ENCODE data around the gene LVRN. TPM values are rescaled to one million over a fixed set of nuclear protein-coding genes. Genes with fewer than 3 reads are reported as not detected.

The LVRN gene
- total and polyA plus RNA-seq, 2 of the 13 experiments (the other 11 are each of a cell fraction or from before 2014, with no cell fraction given) = 0.09 to 0.20 TPM

GRCh38 chr5:116042375-116042774 lies 80.1 kb downstream of the LVRN start:
- no peak overlapping the region for H3K4me2 ChIP-seq (ENCODE audit: low read depth, low read length)
- in situ Hi-C loops (cut with HindIII; ENCODE audit: extremely low pct_ligation_motif_present, low pct_unique_long_range_greater_than_20kb) (no loop called here), intact Hi-C loops (cut with micrococcal nuclease; ENCODE audit: unreplicated experiment) (no loop called here)
- H3K4me1 ChIP-seq (ENCODE audit: insufficient read depth, low read length) = no peaks in the 10 kb centered on the region
- H4K20me1 ChIP-seq (ENCODE audit: insufficient read depth, low read length) = no peaks in the 10 kb centered on the region
- CTCF ChIA-PET (ENCODE audit: low intra/inter-chr PET ratio, low total read pairs) = no interaction called here
- POLR2A ChIA-PET = no interaction called here
- H3K36me3 ChIP-seq (replicated peaks in 1 of 2; ENCODE audit: control insufficient read depth in 1 of 2, insufficient read depth in 2 of 2, low read length in 2 of 2) = no peaks in the 10 kb centered on the region
- no peak for ATAC-seq
- H3K9ac ChIP-seq (ENCODE audit: insufficient read depth, low read depth, low read length) = no peak overlapping the region
- no peak overlapping the region for H3K27ac ChIP-seq (ENCODE audit: extremely low read length, insufficient read depth, low read length)
- FAIRE-seq = no peak
- BruUV-seq (replicated peaks) = no TSS peak
- H3K4me3 ChIP-seq (replicated peaks in 1 of 3; ENCODE audit: insufficient read depth in 1 of 3, low read depth in 2 of 3, low read length in 3 of 3) = no peak overlapping the region
- H3K27me3 ChIP-seq (ENCODE audit: control insufficient read depth in 1 of 2, insufficient read depth in 2 of 2, low read length in 2 of 2) = no peaks in the 10 kb centered on the region; a peak in 2 of 5 replicates
- H3K9me3 ChIP-seq (ENCODE audit: low read length) = no peaks in the 10 kb centered on the region
- no peaks in the 10 kb centered on the region for H3K79me2 ChIP-seq (ENCODE audit: insufficient read depth, low read length)
- H2AFZ ChIP-seq (ENCODE audit: low read length) = no peak overlapping the region
- TF ChIP-seq ZNF609 (CRISPR knock-in tag; IDR thresholded peaks at IDR 0.05; ENCODE audit: borderline replicate concordance) (no peak), CERS6 (CRISPR knock-in tag; IDR thresholded peaks at IDR 0.05) (no peak), RORA (CRISPR knock-in tag; IDR thresholded peaks at IDR 0.05) (no peak), ZNF530 (CRISPR knock-in tag; IDR thresholded peaks at IDR 0.05; ENCODE audit: low read depth) (no peak), ZBTB43 (CRISPR knock-in tag; conservative IDR thresholded peaks at IDR 0.05) (no peak), UBTF (CRISPR knock-in tag; IDR thresholded peaks at IDR 0.05) (no peak), ZNF768 (CRISPR knock-in tag; IDR thresholded peaks at IDR 0.05) (no peak), ZNF678 (CRISPR knock-in tag; IDR thresholded peaks at IDR 0.05) (no peak), ZNF577 (CRISPR knock-in tag; IDR thresholded peaks at IDR 0.05; ENCODE audit: borderline replicate concordance, low read depth) (no peak), CREB1 (IDR thresholded peaks at IDR 0.05) (no peak), CREB1 (CRISPR knock-in tag; IDR thresholded peaks at IDR 0.05) (no peak), ZNF605 (CRISPR knock-in tag; IDR thresholded peaks at IDR 0.05) (no peak), ZNF607 (CRISPR knock-in tag; IDR thresholded peaks at IDR 0.05; ENCODE audit: borderline replicate concordance) (no peak), ZNF234 (CRISPR knock-in tag; conservative IDR thresholded peaks at IDR 0.05) (no peak), ZNF782 (CRISPR knock-in tag; IDR thresholded peaks at IDR 0.05; ENCODE audit: borderline replicate concordance) (no peak), ZNF44 (CRISPR knock-in tag; IDR thresholded peaks at IDR 0.05) (no peak), BRD4 (CRISPR knock-in tag; IDR thresholded peaks at IDR 0.05) (no peak)
- no peak for DNase-seq (ENCODE audit: low spot score)
